Neutrophil (primary cell): Measurements from ENCODE around the gene RAB23.

Source experiments
- H3K27ac ChIP-seq: fragments of 200-600 bp; sonication (generic); 2 replicates; pipeline ENCODE4 v1.5.1; 2016; ENCODE audit warnings: mild to moderate bottlenecking, moderate library complexity
- H3K27me3 ChIP-seq: fragments of 200-600 bp; sonication (generic); 2 replicates; pipeline ENCODE4 v1.6.0; 2016; ENCODE audit warnings: mild to moderate bottlenecking
- H3K36me3 ChIP-seq: fragments of 200-600 bp; sonication (generic); 2 replicates; pipeline ENCODE4 v1.5.1; 2017
- H3K4me1 ChIP-seq, 2 experiments: fragments of 200-600 bp in 1 of 2; sonication (generic) in 1 of 2; 1 replicate in 1 of 2; 2 replicates in 1 of 2; pipeline versions ENCODE4 v1.5.1 to v1.6.1; 2013 to 2016; ENCODE audit warnings: low read depth in 1 of 2, low read length in 1 of 2, mild to moderate bottlenecking in 1 of 2, moderate library complexity in 1 of 2; ENCODE audit not compliant: control insufficient read depth in 1 of 2, insufficient read depth in 1 of 2
- H3K4me3 ChIP-seq, 2 experiments: fragments of 200-600 bp in 1 of 2; sonication (generic) in 1 of 2; 1 replicate in 1 of 2; 2 replicates in 1 of 2; pipeline ENCODE4 v1.5.1; 2013 to 2016; ENCODE audit warnings: low read depth in 1 of 2, low read length in 1 of 2, mild to moderate bottlenecking in 1 of 2, moderate library complexity in 1 of 2
- H3K9me3 ChIP-seq: fragments of 200-600 bp; sonication (generic); 2 replicates; pipeline ENCODE4 v1.5.1; 2016
- CTCF ChIP-seq: fragments of 200-600 bp; sonication (generic); IDR thresholded peaks from 2 replicates; pipeline ENCODE4 v1.5.1; 2016; ENCODE audit warnings: antibody characterized with exemption

Gene RAB23

DNA sequence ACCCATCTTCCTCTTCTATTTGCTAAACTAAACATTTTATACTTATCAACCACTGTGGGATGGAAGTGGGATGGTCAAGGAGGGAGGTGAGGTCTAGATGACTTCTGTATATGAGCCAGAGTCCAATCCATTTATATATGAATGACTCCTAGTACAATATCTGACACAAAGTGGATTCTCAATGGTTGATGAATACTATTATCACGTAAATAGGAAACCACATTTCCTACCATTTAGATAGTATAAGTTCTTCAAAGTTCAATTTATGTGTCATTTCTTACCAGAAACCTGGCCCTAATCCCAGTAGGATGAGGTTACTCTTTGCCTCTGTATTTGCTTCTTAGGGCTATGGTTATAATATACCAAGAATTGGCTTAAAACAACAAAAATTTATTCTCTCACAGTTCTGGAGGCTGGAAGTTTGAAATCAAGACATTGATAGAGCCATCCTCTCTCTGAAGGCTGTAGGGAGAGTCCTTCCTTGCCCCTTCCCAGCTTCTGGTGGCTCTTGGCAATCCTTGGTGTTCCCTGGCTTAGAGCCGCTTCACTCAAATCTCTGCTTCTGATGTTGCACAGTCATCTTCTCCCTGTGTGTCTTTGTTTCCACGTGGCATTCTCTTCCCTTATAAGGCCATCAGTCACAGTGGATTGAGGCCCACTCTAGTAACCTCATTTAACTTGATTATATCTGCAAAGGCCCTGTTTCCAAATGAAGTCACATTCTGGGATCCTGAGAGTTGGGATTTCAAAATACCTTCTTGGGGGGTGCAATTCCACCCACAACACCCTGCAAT lies 41.0 kb upstream of the RAB23 start:
- Histone ChIP-seq H3K9me3 (no peaks in the 10 kb centered on the region), H3K4me1 (no peaks in the 10 kb centered on the region), H3K27ac (no peak overlapping the region), H3K27me3 (no peaks in the 10 kb centered on the region), H3K36me3 (no peaks in the 10 kb centered on the region), H3K4me3 (no peak overlapping the region)
- TF ChIP-seq CTCF = no peak

- no peaks in the 10 kb centered on the region for H3K4me1 ChIP-seq
- H3K27me3 ChIP-seq = no peaks in the 10 kb centered on the region
- TF ChIP-seq CTCF = no peak
- no peak overlapping the region for H3K27ac ChIP-seq
- no peak overlapping the region for H3K4me3 ChIP-seq
- H3K9me3 ChIP-seq = no peaks in the 10 kb centered on the region
- H3K36me3 ChIP-seq = no peaks in the 10 kb centered on the region
Measured at GRCh38 chr6:57262488-57262887, 40.4 kb upstream of the RAB23 start.

DNA sequence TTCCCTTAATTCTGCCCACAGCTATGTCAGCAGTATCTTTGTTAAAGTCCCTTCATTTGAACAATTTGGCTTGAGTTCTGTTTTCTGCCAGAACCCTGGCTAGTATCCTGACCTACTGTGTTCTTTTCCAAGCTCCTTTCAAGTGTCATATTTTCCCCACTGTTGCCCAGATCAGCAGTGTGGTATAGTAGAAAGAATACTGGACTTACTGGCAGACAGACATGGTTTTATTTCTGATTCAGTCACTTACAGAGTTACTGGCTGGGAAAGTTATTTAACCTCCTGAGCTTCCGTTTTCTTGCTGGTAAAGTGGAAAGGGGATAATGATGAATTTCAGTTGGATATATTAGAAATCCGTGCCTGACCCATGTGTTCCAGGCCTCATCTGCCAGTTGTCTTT lies 39.8 kb upstream of the RAB23 start:
- no peaks in the 10 kb centered on the region for H3K4me1 ChIP-seq

DNA sequence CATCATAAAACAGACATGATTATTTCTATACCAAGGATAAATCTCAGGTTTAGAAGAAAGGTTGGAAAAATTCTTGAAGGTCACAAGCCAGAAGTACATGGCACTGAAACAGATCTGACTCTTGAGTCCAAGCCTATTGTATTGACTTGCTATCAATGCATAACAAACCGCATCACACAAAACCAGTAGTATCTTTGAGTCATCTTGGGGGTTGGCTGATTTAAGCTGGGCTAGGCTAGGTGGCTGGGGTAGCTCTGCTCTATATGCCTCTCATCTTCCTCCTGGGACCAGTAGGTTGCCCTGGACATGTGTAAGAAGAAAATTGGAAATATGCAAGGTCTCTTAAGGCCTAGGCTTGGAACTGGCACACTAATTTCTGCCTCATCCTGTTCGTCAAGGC lies 37.0 kb upstream of the RAB23 start:
- TF ChIP-seq CTCF = no peak
- Histone ChIP-seq H3K4me3 (no peak overlapping the region), H3K27ac (no peak overlapping the region), H3K4me1 (no peaks in the 10 kb centered on the region), H3K9me3 (no peaks in the 10 kb centered on the region), H3K27me3 (no peaks in the 10 kb centered on the region), H3K36me3 (no peaks in the 10 kb centered on the region)

More for the DNA sequence above, 39.8 kb upstream of the RAB23 start:
- TF ChIP-seq CTCF = no peak
- Histone ChIP-seq H3K36me3 (no peaks in the 10 kb centered on the region), H3K9me3 (no peaks in the 10 kb centered on the region), H3K27ac (no peak overlapping the region), H3K4me3 (no peak overlapping the region), H3K27me3 (no peaks in the 10 kb centered on the region)

DNA sequence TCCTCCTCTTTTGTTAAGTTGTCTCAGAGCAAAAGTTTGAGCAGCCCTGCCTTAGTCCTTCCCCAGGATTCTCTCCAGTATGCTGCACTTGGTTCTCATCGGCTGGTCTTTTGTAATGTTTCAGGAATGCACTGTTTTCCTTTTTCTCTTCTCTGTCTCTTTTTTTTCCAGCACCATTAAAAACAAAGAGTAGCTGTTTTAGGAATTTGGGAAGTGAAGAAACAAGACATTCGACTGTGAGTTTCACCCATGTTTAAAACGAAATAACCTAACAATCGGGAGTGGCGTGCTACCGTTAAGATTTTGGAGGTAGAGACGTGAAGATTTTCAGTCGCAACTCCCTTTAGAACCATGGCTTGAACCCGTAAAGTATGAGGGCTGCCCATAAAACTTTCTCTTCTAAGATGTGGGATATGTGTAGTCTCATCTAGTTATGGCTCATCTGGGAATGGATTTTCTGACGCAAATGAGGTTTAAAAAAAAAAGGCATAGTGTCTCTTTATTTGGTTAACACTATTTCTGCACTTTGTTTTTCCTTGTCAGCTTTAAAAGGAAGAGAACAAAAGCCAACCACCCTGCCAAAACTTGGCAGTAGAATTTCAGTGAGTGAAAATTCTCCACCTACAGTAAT lies 35.9 kb upstream of the RAB23 start:
- Histone ChIP-seq H3K36me3 (no peaks in the 10 kb centered on the region), H3K27ac (no peak overlapping the region)

More for the DNA sequence above, 35.9 kb upstream of the RAB23 start:
- Histone ChIP-seq H3K4me1 (no peaks in the 10 kb centered on the region), H3K27me3 (no peaks in the 10 kb centered on the region), H3K9me3 (no peaks in the 10 kb centered on the region), H3K4me3 (no peak overlapping the region)
- TF ChIP-seq CTCF = no peak
